Coronary artery (tissue), 2 donors: ENCODE results near the gene TSPAN18.
A peak's percentile ranks its signal among the peaks of the same experiment; 100 is the strongest.

Experiments used
- DNase-seq: peaks from one replicate; pipeline ENCODE4 v3.0.0-alpha.2; 2017; ENCODE audit warnings: low spot score
- H3K27ac ChIP-seq, 2 donors: fragments of 200-600 bp; sonication (generic); one replicate each; pipeline ENCODE4 v1.5.1; 2016 to 2019
- H3K4me3 ChIP-seq: fragments of 200-600 bp; sonication (generic); 2 replicates; pipeline ENCODE4 v1.5.1; 2016; ENCODE audit warnings: mild to moderate bottlenecking, moderate library complexity
- CTCF ChIP-seq: fragments of 200-600 bp; sonication (generic); IDR thresholded peaks from one replicate; pipeline ENCODE4 v1.5.1; 2019; ENCODE audit warnings: antibody characterized with exemption

Gene TSPAN18

DNA sequence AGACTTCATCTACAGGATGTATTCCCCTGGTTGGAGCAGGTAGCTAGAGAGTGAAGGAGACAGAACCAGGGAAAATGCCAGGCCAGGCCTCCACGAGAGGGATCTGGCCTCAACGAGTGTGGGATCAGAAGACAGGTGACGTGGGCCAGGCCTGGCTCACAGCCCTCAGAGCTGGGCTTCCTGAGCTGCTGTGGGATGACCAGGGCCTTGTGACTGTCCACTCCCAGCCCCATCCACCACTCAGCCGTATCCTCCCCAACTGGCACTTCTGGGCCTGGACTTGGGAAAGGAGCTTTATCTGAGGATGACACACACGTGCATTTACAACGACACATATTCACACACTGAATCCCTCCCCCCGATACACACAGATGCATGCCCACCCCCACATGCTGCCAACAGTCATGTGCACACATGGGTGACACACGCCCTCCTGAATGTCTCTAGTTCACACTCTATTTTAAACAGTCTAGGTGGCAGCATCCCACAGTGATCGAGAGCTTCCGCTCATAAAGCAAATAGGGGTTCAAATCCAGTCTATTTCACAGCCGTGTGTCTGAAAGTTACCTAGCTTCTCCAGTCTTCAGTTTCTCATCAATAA, 130.8 kb downstream of the TSPAN18 start:
- no peak overlapping the region for H3K4me3 ChIP-seq
- DNase-seq, result no peak
- H3K27ac ChIP-seq, result no peak overlapping the region
- TF ChIP-seq CTCF, result no peak

DNA sequence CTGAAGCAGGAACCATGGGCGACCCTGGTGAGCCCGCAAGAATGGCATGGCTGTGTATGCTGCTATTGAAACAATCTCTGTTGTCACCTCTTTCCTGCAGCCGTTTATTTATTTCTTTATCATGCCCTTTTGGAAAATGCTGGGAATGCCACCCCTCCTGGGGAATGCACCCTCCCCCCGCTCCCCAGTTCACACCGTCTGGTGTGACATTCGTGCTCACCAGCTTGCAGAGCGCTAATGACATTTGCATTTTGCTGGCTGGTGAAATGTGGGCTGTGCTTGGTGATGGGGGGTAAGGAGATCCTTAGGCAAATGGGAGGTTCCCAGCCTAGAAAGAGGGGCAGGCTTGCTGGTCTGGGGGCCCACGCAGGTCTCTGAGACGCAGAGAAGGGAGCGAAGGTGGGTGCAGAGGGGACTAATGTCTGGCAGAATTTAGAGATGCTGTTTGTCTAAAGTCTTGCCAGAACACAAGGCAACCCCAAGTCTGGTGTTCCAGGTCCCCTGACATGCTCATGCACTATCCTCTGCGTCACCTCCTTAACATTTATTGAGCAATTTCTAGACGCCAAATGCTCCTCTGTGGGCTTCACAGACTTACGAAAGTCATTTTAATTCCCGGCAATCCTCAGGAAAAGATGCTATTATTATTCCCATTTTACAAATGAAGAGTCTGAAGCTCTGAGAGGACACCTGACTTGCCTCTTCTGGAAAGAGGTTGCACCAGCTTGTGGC, 132.2 kb downstream of the TSPAN18 start:
- Histone ChIP-seq H3K4me3 (no peak overlapping the region), H3K27ac (no peak overlapping the region)
- no peak for DNase-seq
- no peak for TF ChIP-seq CTCF

DNA sequence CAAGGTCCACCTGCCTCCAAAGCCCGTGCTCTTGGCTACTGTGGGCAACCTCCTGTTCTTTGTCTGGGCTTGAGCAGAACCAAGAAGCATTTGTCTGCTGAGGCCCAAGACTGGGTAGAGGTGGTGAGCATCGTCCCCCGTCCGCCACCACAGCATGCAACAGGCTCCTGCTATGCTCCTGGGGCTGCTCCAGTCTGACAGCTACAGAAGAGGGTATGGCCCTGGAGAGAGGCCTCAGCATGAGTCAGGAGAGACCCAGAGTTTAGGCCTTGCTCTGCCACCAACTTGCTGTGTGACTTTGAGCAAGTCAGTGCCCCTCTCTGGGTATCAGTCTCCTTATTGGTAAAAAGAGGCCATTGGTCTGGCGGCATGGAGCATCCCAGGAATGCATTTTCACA, 132.8 kb downstream of the TSPAN18 start:
- no peak for TF ChIP-seq CTCF
- DNase-seq, result no peak
- H3K4me3 ChIP-seq, result no peak overlapping the region
- H3K27ac ChIP-seq, result no peak overlapping the region

DNA sequence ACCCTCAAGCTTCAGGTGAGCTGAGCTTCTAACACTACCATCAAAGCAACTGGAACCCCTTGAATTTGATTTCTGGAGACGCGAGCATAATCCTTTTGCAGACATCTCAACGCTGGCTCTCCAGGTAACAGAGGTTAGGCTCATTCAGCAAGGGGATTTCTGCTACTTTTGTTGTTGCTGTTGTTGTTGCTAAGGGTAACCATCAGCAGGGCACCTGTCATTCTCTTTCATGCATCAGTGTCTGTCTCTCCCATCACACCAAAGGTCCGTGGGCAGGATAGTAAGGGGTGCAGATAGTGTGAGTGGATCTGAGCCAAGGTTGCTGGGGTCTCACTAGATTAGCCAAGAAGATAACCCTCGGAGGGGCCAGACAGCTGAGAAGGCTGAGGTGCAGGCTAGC, 133.6 kb downstream of the TSPAN18 start:
- Histone ChIP-seq H3K27ac (no peak overlapping the region), H3K4me3 (no peak overlapping the region)
- no peak for DNase-seq
- no peak for TF ChIP-seq CTCF

GRCh38 chr11:44861849-44862557, 135.2 kb downstream of the TSPAN18 start:
- TF ChIP-seq CTCF, result no peak

DNA sequence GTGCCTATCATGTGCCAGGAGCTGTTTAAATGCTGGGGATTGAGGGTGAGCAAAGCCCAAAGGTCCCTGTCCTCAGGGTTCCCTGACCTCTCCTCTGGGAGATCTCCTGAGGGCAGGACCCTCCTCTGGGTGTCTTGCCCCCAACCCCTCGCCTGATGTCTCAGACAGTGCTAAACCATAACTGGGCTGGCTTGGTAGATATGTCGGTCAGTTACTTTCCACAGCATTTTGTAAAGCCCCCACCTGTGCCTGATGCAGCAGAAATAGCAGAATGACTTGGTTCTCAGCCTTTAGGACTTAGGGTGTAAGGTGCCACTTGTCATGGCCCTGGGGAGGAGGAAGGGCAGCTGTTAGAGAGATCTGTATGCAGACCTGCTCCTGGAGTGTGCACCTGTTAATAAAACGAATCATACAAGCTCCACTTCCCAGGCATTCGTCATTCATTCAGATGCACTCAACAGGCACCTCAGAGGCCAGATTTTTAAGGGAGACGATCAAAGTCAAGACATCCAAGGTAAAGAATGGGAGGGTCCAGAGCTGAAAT, 135.9 kb downstream of the TSPAN18 start:
- DNase-seq, result no peak
- no peak overlapping the region for H3K4me3 ChIP-seq
- peak overlapping the region; percentile 89 to 92 for H3K27ac ChIP-seq
- no peak for TF ChIP-seq CTCF

More at GRCh38 chr11:44861849-44862557, 135.2 kb downstream of the TSPAN18 start:
- Histone ChIP-seq H3K4me3 (peak overlapping the region; percentile 49), H3K27ac (peak overlapping the region; percentile 89 to 92)
- peak; percentile 85 for DNase-seq
